GM19035 (cell line): Measurements from ENCODE around the gene PDGFB.

ENCODE experiments used
- ATAC-seq: cut with Tn5 transposase; IDR thresholded peaks from one replicate; pipeline ENCODE4 v1.9.1; 2021; ENCODE audit not compliant: unreplicated experiment

Gene PDGFB

DNA sequence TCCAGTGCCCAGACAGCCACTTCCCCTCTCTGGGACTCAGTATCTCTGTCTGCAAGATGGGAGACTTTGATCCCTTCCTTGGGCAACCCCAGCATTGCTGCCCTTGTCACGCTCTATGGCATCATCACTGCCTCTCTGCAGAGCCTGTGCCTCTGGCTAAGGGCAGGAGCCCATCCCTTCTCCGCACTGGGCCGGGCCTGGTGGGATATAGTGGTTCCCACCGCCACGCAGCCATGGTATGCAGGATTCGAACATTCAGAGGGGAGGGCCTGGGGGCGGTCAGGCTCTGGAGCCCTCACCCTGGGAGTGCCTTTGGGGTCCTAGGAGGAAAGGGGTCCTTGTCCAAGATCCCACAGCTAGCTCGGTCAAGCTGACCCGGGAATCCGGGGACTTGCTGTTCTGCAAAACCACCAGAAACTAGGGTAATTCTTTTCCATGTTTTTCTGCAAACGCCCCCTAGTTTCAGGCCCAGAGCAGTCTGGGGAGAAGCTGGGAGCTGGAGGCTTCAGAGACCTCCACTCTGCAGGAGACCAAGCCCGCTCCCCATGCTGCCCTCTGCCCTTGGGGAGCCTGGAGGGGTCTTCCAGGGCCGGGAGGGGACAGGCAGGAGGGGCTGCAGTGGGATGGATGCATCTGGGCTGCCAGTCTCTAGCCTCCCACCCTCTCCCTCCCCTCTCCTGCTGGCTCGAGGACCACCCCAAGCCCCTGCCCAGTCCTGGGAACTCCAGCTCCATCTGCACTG lies 67.9 kb downstream of the PDGFB start:
- ATAC-seq: no peak

DNA sequence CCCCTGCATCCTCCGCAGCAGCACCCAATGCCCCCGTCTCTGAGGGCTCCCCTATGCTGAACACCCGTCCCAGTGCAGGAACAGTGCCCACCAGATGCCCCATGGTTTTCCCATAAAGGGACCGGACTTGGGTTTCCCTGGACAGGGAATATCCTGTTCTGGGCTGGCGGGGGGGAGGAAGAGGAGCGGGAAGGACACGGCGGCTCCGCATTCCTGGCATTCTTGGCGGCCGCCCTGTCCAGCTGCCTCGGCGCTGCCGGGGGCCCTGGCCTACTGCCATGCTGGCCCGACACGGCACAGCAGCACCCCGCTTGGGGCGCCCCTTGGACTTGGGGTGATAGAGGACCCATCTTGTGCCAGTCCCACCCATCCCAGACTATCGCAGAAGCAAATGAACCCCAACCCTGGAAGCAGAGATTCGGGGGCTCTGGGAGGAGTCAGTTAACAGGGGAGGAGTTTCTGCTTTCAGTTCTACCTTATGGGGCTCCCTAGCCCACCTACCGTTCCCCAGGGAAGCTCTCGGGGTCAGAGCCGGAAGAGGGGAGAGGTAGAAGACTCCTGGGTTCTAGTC lies 68.6 kb downstream of the PDGFB start:
- ATAC-seq: no peak

DNA sequence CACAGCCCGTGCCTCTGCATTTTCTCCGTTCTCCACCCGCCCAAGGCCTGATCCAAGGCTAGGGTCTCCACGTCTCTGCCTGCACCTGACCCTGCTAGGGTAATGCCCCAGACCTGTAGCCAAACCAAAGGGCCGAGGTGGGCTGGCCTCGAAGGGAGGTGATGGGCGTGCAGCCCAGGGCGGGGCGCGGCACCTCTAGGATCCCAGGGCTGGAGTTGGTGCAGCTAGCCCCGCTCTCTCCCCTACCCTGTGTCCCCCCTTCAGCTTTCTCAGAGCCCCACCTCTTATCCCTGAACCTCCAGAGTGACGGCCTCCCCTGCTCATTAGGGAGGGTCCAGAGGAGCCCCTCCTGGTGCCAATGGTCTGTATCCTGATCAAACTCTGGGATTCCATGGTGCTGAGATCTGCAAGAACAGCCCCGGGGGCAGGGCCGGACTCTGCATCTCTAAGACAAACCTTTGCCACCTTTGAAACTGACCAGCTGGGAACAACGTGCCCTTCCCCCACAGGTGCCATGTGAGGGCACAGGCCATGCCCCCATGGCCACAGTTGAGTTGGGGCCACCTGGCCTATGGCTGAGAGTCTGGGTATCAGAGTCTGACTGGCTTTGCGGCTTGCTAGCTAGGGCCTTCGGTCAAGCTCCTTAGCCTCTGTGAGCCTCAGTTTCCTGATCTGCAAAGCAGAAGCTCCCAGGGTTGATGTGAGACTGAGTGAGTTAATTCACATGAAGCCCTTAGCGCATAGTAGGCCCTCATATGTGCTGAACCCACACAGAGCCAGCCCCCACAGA lies 69.2 kb downstream of the PDGFB start:
- ATAC-seq: no peak

DNA sequence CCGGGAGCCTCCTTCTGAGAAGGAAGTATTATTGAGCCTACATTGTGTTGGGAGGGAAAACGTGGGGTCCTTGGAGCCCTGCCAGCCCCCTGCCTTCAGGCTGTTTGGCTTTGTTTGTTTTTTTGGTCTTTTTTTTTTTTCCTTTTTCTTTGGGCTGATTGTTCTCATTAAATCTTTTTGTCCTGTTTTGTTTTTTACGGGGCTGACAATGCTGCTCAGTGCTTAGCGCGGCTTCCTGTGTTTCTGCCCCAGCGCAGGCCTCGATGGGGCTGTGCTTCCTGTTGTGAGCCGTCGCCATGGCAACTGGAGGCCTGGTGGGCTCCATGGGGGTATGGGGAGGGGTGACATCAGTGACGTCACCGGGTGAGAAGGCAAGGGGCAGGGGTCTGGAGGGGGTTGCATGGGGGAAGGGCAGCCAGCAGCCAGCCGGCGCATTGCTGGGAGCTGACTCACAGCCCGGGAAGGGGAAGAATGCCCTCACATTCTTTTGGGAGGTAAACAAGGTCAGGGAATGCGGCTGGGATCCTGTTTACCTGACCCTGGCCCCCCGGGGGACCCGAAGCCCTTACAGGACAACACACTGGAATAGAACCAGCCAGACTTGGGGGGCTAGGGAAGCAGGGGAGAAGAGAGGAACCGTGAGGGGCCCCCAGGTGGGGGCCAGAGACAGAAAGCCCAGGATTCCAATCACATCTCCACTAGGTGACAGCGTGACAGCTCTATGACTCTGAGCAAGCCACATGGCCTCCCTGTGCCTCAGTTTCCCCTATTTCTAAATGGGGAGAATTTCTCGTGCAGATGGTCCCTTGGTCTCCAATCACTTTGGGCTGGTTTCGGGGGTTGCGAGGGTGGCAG lies 70.1 kb downstream of the PDGFB start:
- ATAC-seq: no peak

DNA sequence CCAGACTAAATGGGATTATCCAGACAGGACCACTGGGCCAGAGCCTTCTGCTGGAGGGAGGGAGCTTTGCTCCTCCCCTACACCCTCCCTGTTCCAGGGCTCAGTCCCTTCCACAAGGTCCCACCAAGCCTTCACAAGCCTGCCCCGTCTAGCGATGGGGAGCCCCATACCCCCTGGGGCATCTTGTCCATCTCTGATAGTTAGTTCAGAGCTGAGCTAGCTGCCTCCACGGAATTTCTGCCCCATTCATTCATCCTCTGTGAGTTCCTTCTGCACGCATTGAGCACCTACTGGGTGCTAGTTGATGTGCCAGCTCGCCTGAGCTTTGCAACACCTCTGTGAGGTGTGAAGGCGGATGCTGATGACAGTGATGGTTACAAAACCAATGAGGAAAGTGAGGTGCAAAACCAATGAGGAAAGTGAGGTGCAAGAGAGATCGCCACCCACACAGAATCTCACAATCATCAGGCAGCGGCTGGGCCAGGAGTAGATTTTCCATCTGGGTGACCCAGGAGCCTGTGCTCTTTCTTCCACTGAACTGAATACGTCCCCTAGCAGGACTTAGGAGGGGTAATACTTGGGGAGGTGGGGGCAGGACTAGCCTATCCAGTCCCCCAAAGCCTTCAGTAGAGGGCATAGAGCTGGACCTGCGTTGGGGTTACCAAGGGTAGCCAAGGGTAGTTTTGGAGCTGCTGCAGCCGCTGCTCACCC lies 70.8 kb downstream of the PDGFB start:
- ATAC-seq: no peak
